ENCODE measurements around the gene RNF220.

DNA sequence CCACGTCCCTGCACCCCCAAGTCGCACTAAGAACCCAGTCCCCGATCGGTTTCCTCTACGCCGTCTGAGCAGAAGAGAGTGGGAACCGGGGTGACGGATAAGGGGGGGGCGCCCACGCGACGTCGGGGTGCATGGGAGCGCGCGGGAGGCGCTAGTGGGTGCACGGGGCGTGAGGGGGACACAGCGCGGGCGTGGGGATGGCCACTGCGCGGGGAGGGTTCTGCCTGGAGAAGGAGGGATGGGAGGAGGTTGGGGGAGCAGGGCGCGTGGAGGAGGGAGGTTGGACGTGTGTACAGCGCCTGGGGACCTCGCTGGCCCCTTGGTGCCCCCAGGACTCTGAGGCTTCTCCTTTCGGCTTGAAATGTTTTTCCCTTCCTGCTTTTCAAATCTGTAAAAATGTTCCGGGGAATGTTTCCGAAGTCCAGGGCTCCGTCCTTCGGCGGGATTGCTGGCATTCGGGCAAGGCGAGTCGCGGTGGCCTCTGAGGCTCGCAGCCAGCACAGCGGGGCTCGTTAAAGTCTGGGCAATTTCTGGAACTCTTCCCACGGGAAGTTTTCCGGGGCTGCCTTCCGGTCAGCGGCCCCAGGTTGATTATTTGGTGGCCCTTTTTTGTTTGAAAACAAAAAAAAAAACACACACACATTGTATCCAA, 13.1 kb downstream of the RNF220 start:
- TF ChIP-seq, protein P1, sequence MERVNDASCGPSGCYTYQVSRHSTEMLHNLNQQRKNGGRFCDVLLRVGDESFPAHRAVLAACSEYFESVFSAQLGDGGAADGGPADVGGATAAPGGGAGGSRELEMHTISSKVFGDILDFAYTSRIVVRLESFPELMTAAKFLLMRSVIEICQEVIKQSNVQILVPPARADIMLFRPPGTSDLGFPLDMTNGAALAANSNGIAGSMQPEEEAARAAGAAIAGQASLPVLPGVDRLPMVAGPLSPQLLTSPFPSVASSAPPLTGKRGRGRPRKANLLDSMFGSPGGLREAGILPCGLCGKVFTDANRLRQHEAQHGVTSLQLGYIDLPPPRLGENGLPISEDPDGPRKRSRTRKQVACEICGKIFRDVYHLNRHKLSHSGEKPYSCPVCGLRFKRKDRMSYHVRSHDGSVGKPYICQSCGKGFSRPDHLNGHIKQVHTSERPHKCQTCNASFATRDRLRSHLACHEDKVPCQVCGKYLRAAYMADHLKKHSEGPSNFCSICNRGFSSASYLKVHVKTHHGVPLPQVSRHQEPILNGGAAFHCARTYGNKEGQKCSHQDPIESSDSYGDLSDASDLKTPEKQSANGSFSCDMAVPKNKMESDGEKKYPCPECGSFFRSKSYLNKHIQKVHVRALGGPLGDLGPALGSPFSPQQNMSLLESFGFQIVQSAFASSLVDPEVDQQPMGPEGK (CRISPR knock-in tag; IDR thresholded peaks at IDR 0.05; ENCODE audit: borderline replicate concordance): no peak
- TF ChIP-seq, protein P2, sequence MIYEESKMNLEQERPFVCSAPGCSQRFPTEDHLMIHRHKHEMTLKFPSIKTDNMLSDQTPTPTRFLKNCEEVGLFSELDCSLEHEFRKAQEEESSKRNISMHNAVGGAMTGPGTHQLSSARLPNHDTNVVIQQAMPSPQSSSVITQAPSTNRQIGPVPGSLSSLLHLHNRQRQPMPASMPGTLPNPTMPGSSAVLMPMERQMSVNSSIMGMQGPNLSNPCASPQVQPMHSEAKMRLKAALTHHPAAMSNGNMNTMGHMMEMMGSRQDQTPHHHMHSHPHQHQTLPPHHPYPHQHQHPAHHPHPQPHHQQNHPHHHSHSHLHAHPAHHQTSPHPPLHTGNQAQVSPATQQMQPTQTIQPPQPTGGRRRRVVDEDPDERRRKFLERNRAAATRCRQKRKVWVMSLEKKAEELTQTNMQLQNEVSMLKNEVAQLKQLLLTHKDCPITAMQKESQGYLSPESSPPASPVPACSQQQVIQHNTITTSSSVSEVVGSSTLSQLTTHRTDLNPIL (CRISPR knock-in tag; IDR thresholded peaks at IDR 0.05; ENCODE audit: low read depth): no peak
- no peak for TF ChIP-seq PPARA (CRISPR knock-in tag; IDR thresholded peaks at IDR 0.05; ENCODE audit: borderline replicate concordance)
- TF ChIP-seq, protein P3, sequence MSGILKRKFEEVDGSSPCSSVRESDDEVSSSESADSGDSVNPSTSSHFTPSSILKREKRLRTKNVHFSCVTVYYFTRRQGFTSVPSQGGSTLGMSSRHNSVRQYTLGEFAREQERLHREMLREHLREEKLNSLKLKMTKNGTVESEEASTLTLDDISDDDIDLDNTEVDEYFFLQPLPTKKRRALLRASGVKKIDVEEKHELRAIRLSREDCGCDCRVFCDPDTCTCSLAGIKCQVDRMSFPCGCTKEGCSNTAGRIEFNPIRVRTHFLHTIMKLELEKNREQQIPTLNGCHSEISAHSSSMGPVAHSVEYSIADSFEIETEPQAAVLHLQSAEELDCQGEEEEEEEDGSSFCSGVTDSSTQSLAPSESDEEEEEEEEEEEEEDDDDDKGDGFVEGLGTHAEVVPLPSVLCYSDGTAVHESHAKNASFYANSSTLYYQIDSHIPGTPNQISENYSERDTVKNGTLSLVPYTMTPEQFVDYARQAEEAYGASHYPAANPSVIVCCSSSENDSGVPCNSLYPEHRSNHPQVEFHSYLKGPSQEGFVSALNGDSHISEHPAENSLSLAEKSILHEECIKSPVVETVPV (CRISPR knock-in tag; IDR thresholded peaks at IDR 0.05): no peak
- TF ChIP-seq ZFP3 (CRISPR knock-in tag; IDR thresholded peaks at IDR 0.05): no peak
- TF ChIP-seq CSDC2 (CRISPR knock-in tag; IDR thresholded peaks at IDR 0.05): no peak
- no peak for TF ChIP-seq ARNTL (CRISPR knock-in tag; IDR thresholded peaks at IDR 0.05; ENCODE audit: borderline replicate concordance, low read depth)
- no peak for TF ChIP-seq GLIS3 (CRISPR knock-in tag; IDR thresholded peaks at IDR 0.05)
- no peak for TF ChIP-seq ZFP30 (CRISPR knock-in tag; IDR thresholded peaks at IDR 0.05)
- TF ChIP-seq ZNF8 (CRISPR knock-in tag; IDR thresholded peaks at IDR 0.05): no peak

All from SK-N-SH treated with all-trans-retinoic acid at 6 μM for 48 hours (cell line).